C4-2B (cell line): ENCODE results near the gene SLC22A7.

ENCODE experiments used
- H3K27ac ChIP-seq: fragments of 450-650 bp; 2 replicates; pipeline ENCODE4 v1.5.1; 2017
- CTCF ChIP-seq: fragments of 450-650 bp; conservative IDR thresholded peaks from 2 replicates; pipeline ENCODE4 v1.5.1; 2017; ENCODE audit warnings: mild to moderate bottlenecking
- ZFX ChIP-seq: fragments of 450-650 bp; IDR thresholded peaks from 2 replicates; pipeline ENCODE4 v1.6.1; 2017

SLC22A7 gene

GRCh38 chr6:43306086-43306485, 8.0 kb downstream of the SLC22A7 start:
- TF ChIP-seq ZFX (no peak), CTCF (no peak)
- no peak overlapping the region for H3K27ac ChIP-seq

- H3K27ac ChIP-seq: no peak overlapping the region
- TF ChIP-seq ZFX: no peak
- TF ChIP-seq CTCF: no peak
Measured at GRCh38 chr6:43307451-43308100, 9.5 kb downstream of the SLC22A7 start.

- no peak within 1 kb of the TSS for H3K27ac ChIP-seq
- TF ChIP-seq ZFX (no peak), CTCF (no peak)
Measured at GRCh38 chr6:43308101-43308989, 10.3 kb downstream of the SLC22A7 start, which contains the start of gene CRIP3. CRIP3 (minus strand) TSS chr6:43308826; CDS start chr6:43308792, 34 bp downstream.

- no peak for TF ChIP-seq CTCF
- TF ChIP-seq ZFX: no peak
- no peak overlapping the region for H3K27ac ChIP-seq
Measured at GRCh38 chr6:43308990-43309477, 11.0 kb downstream of the SLC22A7 start.

- no peak for TF ChIP-seq CTCF
- no peak overlapping the region for H3K27ac ChIP-seq
Measured at GRCh38 chr6:43310134-43310533, 12.1 kb downstream of the SLC22A7 start.

- no peak overlapping the region for H3K27ac ChIP-seq
- TF ChIP-seq ZFX (no peak), CTCF (no peak)
Measured at GRCh38 chr6:43310624-43311023, 12.6 kb downstream of the SLC22A7 start.

GRCh38 chr6:43311666-43312065, 13.6 kb downstream of the SLC22A7 start:
- TF ChIP-seq CTCF (no peak), ZFX (no peak)
- no peak overlapping the region for H3K27ac ChIP-seq
